ENCODE measurements around the gene CPT1C. TPM values are rescaled to one million over a fixed set of nuclear protein-coding genes. Genes with fewer than 3 reads are reported as not detected.
A peak's percentile ranks its signal among the peaks of the same experiment; 100 is the strongest.

Gene CPT1C
- total RNA-seq, 1 experiment from 2014 or later, result 2.0 TPM

GRCh38 chr19:49665351-49666119 lies 25.4 kb upstream of the CPT1C start, which contains the start of the genes BCL2L12 and IRF3:
Gene BCL2L12, plus strand, starts transcription at chr19:49665933. Its CDS starts 760 bp downstream, at chr19:49666693.
Gene IRF3, minus strand, starts transcription at chr19:49665857. Its CDS starts 1,019 bp downstream, at chr19:49664838.
- peaks cover 80% of the 10 kb centered on the region for H3K36me3 Mint-ChIP-seq (ENCODE audit: insufficient read depth, unreplicated experiment)
- TF ChIP-seq, protein P1, sequence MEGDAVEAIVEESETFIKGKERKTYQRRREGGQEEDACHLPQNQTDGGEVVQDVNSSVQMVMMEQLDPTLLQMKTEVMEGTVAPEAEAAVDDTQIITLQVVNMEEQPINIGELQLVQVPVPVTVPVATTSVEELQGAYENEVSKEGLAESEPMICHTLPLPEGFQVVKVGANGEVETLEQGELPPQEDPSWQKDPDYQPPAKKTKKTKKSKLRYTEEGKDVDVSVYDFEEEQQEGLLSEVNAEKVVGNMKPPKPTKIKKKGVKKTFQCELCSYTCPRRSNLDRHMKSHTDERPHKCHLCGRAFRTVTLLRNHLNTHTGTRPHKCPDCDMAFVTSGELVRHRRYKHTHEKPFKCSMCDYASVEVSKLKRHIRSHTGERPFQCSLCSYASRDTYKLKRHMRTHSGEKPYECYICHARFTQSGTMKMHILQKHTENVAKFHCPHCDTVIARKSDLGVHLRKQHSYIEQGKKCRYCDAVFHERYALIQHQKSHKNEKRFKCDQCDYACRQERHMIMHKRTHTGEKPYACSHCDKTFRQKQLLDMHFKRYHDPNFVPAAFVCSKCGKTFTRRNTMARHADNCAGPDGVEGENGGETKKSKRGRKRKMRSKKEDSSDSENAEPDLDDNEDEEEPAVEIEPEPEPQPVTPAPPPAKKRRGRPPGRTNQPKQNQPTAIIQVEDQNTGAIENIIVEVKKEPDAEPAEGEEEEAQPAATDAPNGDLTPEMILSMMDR (IDR thresholded peaks at IDR 0.05; ENCODE audit: insufficient read depth in 1 of 2, low read depth in 1 of 2, low read length in 1 of 2, severe bottlenecking in 1 of 2, unreplicated experiment in 1 of 2), result no peak
- DNase-seq, result peak; percentile 97 to 98
- H3K4me1 Mint-ChIP-seq (ENCODE audit: low read depth, unreplicated experiment), result peaks cover 18% of the 10 kb centered on the region
- TSS peak; percentile 55 for BruUV-seq (replicated peaks)
- H3K27ac Mint-ChIP-seq (ENCODE audit: unreplicated experiment), result peak within 1 kb of the TSS; percentile 89
- CTCF ChIA-PET, result interaction anchor here (0.5 to 2.0 kb wide), 3 partner anchors 25 to 171 kb away, joined by 4 to 11 read pairs (median 7); partner anchors contain the start of gene RRAS
- peak within 1 kb of the TSS; percentile 93 for H3K4me3 Mint-ChIP-seq (ENCODE audit: unreplicated experiment)
- no peaks in the 10 kb centered on the region for H3K27me3 Mint-ChIP-seq (ENCODE audit: insufficient read depth, unreplicated experiment)
- no peaks in the 10 kb centered on the region for H3K9me3 Mint-ChIP-seq (ENCODE audit: unreplicated experiment)
- Histone ChIP-seq H3K9me3 (no peaks in the 10 kb centered on the region; the same call in 1 of the 2 replicates), H3K4me3 (ENCODE audit: low read depth, low read length) (peak within 1 kb of the TSS; percentile 86), H3K36me3 (ENCODE audit: control insufficient read depth, insufficient read depth, low read length) (peaks cover 4% of the 10 kb centered on the region), H3K4me1 (peaks cover 13% of the 10 kb centered on the region; the same call in 1 of the 2 replicates), H3K27me3 (replicated peaks; ENCODE audit: control insufficient read depth, insufficient read depth, low read length) (no peaks in the 10 kb centered on the region)
- intact Hi-C loops (cut with micrococcal nuclease; ENCODE audit: unreplicated experiment), result loop anchor here (1.0 kb wide), 2 partner anchors 11 to 25 kb away; partner anchors contain the start of gene RRAS
- POLR2A ChIA-PET, result interaction anchor here (0.6 to 2.6 kb wide), 5 partner anchors 9 to 75 kb away, joined by 4 to 24 read pairs (median 15); partner anchors contain the start of genes PRMT1, RRAS and SCAF1

GRCh38 chr19:49666120-49666444 lies 24.8 kb upstream of the CPT1C start:
- Mint-ChIP-seq H3K27me3 (ENCODE audit: insufficient read depth, unreplicated experiment) (no peaks in the 10 kb centered on the region), H3K27ac (ENCODE audit: unreplicated experiment) (peak overlapping the region; percentile 89), H3K36me3 (ENCODE audit: insufficient read depth, unreplicated experiment) (peaks cover 78% of the 10 kb centered on the region), H3K4me1 (ENCODE audit: low read depth, unreplicated experiment) (peaks cover 18% of the 10 kb centered on the region), H3K4me3 (ENCODE audit: unreplicated experiment) (peak overlapping the region; percentile 93), H3K9me3 (ENCODE audit: unreplicated experiment) (no peaks in the 10 kb centered on the region)
- peaks cover 4% of the 10 kb centered on the region for H3K36me3 ChIP-seq (ENCODE audit: control insufficient read depth, insufficient read depth, low read length)
- intact Hi-C loops (cut with micrococcal nuclease; ENCODE audit: unreplicated experiment), result no loop called here
- TF ChIP-seq, protein P1 (IDR thresholded peaks at IDR 0.05; ENCODE audit: insufficient read depth in 1 of 2, low read depth in 1 of 2, low read length in 1 of 2, severe bottlenecking in 1 of 2, unreplicated experiment in 1 of 2), result no peak
- H3K27me3 ChIP-seq (replicated peaks; ENCODE audit: control insufficient read depth, insufficient read depth, low read length), result no peaks in the 10 kb centered on the region
- H3K4me1 ChIP-seq, result peaks cover 13% of the 10 kb centered on the region; the same call in 1 of the 2 replicates
- H3K4me3 ChIP-seq (ENCODE audit: low read depth, low read length), result peak overlapping the region; percentile 86
- BruUV-seq (replicated peaks), result TSS peak; percentile 77
- ChIA-PET CTCF (interaction anchor here (2.0 kb wide), 1 partner anchor 96 kb away, joined by 7 read pairs; no protein-coding TSS in a partner anchor), POLR2A (interaction anchor here (0.6 to 2.6 kb wide), 3 partner anchors 11 to 75 kb away, joined by 8 to 24 read pairs (median 15); partner anchors contain the start of genes PRMT1 and RRAS)
- no peak for DNase-seq
- H3K9me3 ChIP-seq, result no peaks in the 10 kb centered on the region

DNA sequence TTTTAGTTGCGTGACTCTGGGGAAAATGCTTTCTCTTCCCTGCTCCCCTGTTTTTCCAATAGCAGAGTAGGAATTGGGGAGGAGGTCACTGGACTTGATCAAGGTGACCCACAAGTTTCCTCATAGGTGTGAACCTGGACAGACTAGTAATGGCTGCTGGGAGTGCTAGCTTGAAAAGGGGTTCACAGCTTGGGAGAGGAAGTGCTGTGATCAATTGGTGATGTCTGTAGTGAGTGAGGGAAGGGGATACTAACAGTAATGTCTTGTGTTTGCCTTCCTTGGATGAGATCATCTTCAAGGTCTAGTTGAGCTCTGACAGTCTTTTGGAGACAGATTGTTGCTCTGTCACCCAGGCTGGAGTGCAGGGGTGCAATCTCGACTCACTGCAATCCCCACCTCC lies 23.4 kb upstream of the CPT1C start:
- ChIA-PET CTCF (no interaction called here), POLR2A (interaction anchor here (0.8 kb wide), 1 partner anchor 9 kb away, joined by 3 read pairs; no protein-coding TSS in a partner anchor)
- H3K9me3 Mint-ChIP-seq (ENCODE audit: unreplicated experiment), result no peaks in the 10 kb centered on the region
- no peaks in the 10 kb centered on the region for H3K9me3 ChIP-seq
- H3K27me3 ChIP-seq (replicated peaks; ENCODE audit: control insufficient read depth, insufficient read depth, low read length), result no peaks in the 10 kb centered on the region
- H3K36me3 ChIP-seq (ENCODE audit: control insufficient read depth, insufficient read depth, low read length), result peaks cover 2% of the 10 kb centered on the region
- no peak overlapping the region for H3K4me3 ChIP-seq (ENCODE audit: low read depth, low read length)
- peaks cover 23% of the 10 kb centered on the region for H3K4me1 ChIP-seq
- H3K36me3 Mint-ChIP-seq (ENCODE audit: insufficient read depth, unreplicated experiment), result peaks cover 74% of the 10 kb centered on the region
- H3K4me3 Mint-ChIP-seq (ENCODE audit: unreplicated experiment), result peak overlapping the region; percentile 93
- DNase-seq, result no peak
- TF ChIP-seq, protein P1 (IDR thresholded peaks at IDR 0.05; ENCODE audit: insufficient read depth in 1 of 2, low read depth in 1 of 2, low read length in 1 of 2, severe bottlenecking in 1 of 2, unreplicated experiment in 1 of 2), result no peak
- BruUV-seq (replicated peaks), result no TSS peak
- H3K27ac Mint-ChIP-seq (ENCODE audit: unreplicated experiment), result peak overlapping the region; percentile 89
- H3K4me1 Mint-ChIP-seq (ENCODE audit: low read depth, unreplicated experiment), result peaks cover 28% of the 10 kb centered on the region
- no peaks in the 10 kb centered on the region for H3K27me3 Mint-ChIP-seq (ENCODE audit: insufficient read depth, unreplicated experiment)
- intact Hi-C loops (cut with micrococcal nuclease; ENCODE audit: unreplicated experiment), result no loop called here
